Ureter (tissue), 1 donor: ENCODE measurements around the gene SLC23A3. TPM values are rescaled to one million over a fixed set of nuclear protein-coding genes. Genes with fewer than 3 reads are reported as not detected.

Source experiments
- DNase-seq: peaks from one replicate; pipeline ENCODE4 v3.0.0-alpha.2; 2020; ENCODE audit warnings: low spot score
- total RNA-seq: library from RNA; stranded (reverse); gene quantifications from one replicate; pipeline ENCODE4 v1.2.4, GENCODE V29; 2023
- donor health status: DM: yes; HTN: yes; CAD: no.

The SLC23A3 gene
- total RNA-seq, 1 donor from 2014 or later: 1.6 TPM

DNA sequence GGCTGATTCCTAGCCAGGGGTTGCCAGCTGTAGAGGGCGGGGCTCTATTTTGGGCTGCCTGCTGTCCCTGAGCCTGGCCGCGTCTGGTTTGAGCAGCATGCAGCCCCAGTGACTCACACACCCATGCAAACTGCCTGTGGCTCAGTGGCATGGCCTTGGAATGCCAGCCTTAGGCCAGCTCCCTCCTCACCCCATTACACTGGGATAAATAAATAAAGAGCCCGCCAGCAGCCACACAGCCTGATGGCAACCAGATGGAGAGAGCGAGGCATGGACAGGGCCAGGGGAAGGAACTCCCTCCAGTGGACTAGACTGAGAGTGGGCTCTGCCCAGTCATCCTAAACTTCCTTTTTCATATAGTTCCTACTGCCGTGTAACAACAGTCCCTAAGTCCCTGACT, 27.5 kb downstream of the SLC23A3 start:
- DNase-seq: no peak

DNA sequence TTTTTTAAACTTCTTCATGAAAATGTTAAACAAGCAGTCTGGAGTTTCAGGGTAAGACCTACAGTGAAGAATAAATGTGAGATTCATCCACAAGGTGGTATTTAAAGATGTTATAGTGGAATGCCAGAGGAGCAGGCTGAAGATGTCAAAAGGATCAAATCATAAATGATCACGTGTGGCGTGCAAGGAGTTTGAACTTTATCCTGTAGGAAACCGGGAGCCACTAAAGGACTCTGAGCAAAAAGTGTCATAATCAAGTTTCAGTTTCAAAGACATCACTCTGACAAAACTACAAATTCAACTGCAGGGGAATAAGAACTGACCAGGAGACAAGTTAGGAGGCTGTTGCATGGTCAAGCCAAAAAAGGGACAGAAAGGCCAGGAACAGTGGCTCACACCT, 29.1 kb downstream of the SLC23A3 start:
- DNase-seq: no peak

DNA sequence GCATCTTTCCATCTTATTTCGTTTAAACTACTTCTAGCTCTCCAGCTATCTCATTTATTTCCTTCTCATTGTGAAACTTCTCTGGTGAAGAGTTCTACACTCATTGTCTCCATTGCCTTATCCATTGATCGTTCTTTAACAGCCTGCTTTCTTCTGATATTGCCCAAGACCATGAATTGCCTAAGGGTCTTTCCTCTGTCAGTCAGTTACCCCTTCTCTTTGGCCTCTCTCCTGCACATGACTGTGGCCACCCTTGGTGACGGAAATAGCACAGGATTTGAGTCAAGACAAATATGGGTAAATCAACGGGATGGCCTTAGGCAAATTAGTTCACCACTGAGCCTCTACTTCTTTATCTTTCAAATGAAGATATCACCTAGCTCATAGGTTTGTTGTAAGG, 35.9 kb downstream of the SLC23A3 start:
- DNase-seq: no peak

DNA sequence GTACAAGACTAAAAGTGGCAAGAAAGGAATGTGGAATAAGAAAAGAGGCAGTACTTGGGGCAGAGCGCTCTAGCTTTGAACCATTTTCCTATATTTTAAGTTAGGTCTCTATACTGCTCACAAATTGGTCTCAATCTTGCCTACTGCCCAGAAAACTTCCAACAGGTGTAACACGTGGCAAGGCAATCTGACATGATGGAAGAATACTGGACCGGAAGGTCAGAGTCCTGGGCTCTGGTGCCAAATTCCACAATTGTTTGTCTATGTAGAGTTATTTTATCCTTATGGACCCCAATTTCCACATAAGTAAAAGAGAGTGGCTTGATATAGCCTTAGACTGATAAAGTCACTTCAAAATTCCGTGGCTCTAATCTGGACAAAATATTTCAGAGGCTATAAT, 38.1 kb downstream of the SLC23A3 start:
- DNase-seq: no peak

DNA sequence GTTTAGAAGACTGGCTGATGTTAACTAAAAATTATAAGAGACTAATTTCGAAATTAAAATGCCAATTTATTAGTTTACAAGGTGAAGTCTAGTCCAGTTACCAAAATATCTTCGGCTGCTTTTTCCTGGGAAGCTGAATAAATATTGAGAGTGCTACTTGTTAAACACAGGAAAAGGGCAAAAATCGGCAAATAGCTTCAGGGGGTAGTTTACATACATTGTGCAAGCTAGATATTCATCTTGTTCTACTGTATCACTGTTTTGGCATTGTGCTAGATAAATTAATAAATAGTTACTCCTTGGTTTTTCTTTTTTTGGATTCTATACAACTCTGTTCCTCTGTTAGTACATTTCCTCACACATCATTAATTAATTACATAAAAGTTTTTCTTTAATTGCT, 38.5 kb downstream of the SLC23A3 start:
- DNase-seq: no peak

DNA sequence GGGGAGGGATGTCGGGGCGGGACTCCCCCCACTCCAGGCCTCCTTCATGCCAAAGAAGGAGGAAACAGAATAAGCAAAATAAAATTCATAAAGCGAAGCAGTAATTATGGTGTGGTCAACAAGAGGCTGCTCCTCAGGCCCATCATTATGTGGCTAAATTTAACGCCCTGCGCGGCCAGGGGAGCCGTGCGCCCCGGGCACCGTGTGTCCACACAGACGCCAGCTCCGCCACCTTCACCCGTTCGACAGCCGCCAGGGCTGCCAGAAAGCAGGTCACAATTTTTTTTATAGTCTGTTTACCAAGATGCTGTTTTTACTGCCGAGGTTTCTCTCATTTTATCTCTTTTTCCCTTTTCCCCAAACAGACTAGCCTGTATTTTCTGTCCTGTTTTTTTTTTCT, 40.2 kb downstream of the SLC23A3 start:
- DNase-seq: no peak

DNA sequence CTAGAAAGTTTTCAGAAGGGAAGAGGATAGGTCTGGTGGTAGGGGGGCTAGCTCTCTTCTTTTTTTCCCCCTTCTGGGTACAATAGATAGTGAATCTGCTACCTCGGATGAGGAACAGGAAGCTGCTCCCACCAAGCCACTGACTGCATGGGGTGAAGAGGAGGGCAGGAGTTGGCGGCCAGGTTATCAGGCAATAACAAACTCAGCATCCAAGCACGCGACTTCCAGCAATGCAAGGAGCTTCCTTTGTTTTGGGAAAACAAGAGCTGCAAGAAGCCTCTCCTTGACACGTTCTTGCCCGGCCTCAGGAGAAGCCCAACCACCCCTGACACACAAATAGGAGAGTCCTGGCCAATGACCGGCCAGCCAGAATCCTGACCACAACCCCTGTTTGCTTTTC, 41.4 kb downstream of the SLC23A3 start:
- DNase-seq: no peak

DNA sequence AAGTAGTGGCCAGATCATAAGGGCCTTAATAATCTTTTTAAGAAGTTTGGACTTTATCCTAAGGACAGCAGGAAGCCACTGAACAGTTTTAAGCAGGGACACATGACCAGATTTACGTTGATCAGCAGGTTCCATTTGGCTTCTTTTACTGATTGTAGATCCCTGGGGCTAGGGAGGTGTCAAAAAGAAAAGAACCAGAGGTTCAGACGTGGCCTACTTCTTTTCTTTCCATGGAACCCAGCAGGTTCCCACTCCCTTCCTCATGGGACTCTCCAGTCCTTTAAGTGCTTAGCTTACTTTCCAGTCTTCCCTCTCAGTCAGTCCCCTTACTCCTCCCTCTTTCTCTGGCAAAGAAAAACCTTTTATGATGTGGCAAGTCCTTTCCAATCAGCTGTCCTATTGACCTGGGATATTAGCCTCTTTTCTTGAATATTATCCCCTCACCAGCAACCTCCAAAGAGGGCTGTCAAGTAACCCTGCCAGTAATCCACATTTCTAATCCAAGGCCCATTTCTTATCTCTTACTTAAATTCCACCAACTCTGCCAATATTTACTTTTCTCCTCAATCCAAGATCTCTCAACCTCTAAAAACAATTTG, 42.7 kb downstream of the SLC23A3 start:
- no peak for DNase-seq

DNA sequence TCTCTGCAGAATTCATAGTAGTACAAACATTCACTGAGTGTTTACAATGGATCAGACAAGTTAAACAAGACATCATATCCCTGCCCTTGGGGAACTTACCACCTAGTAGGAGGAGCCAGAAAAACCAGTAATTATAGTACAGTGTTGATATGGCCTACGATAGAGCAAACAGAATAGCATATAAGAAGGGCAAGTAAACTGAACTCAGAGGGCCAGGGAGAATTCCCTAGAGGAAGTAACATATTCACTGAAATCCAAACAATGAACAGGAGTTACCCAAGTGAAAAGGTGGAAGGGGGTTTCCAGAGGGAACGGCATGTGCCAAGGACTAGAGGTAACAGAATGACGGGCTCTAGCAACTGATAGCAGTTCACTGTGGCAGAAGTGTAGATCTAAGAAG, 43.3 kb downstream of the SLC23A3 start:
- DNase-seq: no peak

DNA sequence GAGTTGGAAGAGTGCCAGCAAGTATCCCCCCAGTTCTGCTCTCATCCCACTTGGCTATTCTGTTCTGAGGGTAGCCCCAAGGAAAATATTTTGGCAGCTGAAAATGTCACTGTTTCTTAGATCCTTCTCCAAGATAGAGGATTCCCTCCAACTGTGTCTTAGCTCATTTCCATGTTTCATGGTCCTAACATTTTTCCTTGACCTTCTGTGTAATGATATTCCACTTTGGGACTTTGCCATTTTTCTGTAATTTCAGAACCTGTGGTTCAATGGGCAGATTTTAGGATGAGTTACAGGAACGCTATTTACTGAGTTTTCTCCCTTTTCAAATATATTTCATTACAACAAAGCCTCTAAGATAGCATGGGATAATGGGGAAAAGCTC, 44.0 kb downstream of the SLC23A3 start:
- DNase-seq: no peak

DNA sequence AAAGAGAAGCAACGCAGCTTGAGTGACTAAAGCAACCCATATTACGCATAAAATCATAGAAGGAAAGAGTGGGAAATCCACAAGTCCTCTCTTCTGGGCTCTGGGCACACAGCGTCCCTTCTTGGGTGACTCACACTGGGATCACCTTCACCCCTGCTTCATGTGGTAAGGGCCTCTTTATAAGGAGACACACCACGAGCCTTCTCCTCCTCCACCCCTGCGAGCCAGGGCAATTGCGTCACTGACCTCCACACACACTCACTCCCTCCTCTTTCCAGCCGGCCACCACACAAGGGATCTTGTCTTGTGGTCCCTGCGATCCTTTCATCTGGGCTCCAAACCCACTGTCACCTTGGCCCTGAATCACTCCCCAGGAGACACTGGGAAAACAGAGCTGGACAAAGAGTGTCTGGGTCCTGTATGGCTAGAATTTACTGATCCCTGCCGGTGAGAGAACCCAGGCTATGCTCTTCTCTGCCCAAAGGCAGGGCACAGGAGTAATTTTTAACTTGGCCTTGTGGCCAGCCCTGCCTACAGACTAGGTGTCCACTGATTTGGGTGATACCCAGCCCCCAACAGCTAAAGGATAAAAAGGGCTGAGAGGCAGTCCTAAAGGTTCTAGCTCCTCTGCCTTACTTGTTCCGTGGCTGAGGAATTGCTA, 44.5 kb downstream of the SLC23A3 start:
- no peak for DNase-seq

DNA sequence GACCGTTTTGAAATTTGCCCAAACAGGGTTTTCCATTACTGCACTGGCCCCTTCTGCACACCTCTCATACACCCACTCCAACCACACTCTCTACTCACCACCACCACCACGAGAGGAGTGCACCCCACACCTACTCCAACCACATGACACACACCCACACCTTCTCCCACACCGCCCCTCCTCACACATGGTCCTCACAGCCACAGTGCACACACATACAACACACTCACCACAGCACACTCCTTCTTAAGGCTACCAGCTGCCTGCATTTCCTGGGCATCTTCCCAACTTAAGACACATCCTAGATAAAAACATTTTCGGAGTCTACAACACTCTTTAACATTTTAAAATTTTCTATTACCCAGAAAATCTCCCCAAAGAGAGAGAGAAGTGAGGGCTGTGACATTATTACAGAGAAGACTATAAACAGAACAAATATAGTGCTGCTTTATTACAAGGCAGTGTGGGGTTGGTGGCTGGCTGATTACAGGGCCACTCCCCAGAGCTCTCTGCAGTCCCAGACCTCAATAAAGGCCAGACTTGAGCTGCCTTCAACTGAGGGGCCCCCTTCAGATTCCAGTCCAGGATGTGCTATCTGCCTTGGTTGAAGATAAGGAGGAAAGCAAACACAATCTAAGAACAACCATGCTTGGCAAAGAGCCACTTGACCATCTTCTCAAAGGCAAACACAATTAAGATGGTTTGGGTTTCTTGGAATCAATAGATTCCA, 45.3 kb downstream of the SLC23A3 start:
- DNase-seq: no peak

DNA sequence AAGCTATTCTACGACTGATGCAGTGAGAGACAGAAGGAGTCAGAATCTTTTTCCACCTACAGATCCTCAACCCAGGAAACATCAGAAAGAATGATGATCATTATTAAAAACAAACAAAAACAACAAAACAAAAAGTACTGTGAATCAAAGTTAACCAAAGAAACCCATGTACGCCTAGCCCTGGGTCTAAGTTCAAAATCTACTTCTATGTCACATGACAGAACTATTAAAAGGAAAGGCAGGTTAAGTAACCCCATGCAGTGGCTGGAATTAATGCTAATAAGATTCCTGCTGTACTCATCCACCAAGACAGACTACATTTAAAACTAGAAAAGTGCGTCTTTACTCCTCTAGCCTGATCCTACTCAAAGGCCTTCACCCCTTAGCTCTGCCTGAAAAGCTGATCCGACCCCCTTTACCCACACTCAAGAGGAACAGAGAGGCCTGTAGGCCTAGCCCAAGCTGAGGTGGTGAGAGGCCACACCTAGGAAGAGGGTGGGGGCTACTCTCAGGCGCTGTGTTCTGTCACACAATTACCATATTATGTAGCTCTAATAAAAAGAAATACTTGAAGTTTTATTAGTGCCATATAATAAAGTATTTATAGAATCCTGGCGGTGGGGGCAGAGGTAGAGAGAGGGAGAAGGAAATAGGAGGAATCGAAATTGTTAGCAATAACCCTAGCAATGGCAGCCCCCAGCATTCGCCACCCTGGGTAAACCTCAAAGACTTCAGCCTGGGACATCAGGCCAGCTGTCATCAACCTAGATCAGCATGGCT, 46.3 kb downstream of the SLC23A3 start:
- no peak for DNase-seq

DNA sequence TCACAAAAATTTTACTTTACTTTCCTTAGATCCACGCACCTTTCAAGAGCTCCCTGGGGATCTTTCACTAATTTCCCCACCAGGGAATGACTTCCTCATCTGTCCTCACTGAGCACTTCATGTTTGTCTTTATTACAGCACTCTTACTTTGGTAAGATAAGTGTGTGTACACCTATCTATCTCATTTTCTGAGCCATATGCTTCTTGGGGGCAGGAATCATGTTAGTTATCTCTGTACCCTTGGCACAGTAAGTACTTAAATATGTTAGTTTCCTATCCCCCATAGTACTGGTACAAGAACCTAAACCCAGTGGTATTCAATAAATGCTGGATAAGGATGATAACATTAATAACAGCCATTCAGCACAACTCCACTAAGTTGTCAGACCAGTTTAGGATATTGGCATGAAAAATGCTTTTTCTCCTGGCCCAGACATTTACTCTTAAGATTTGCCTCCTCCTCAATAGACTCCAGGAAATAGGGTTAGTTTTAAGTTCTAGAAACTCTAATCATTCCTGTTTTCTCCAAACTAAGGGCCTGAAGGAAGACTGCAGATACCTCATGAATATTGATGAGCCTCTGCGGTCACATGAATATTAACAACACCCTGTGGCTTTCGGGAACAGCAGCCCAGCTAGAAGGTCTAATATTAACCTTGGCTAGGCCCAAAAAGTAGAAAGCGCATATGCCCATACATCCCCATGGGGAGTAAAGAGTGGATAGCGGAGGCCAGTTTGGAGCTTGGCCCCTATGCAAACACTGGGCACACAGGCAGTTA, 47.4 kb downstream of the SLC23A3 start:
- no peak for DNase-seq

DNA sequence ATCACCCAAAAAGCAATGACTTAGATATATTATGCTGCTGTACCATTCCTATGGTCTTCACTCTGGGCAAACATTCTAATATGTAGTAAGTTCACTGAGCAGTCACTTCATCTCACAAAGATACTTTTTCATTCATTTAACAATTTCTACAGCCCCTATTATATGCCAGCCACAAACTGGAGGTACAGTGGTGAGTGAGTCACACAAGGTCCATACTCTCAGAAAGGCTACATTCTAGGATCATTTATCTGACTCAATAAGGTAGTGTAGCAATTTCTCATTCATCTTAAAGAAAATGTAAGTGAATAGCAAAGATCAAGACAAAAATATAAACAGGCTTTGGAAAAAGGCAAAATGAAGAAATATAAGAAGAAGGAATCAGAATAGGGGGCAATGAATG, 49.7 kb downstream of the SLC23A3 start:
- DNase-seq: no peak

DNA sequence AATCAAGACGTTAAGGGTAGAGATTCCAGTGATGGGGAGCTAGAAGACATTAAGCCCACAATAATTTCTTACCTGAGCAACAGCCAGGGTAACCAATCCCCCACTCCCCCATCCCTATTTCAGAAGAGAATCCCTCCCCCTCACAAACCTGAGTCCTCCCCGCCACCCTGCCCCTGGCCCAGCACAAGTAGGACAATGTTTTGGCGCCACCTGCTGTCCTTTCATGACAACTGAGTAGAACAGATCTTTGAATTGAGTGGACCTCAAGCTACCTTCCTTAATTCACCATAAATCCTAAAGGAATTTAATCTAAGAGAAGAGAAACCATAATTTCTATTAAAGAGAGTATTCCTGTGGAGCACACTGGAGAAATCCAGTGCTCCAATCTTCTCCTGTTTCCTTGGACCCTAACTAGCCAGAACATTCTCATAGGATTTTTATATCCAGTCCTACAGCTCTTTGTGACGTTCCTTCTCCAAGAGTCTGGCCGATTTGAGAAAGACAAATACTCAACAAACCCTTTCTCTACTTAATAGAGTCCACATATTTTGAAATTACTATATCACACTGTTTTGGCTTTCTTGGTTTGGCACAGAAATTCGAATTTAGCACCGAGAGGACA, 50.3 kb downstream of the SLC23A3 start:
- DNase-seq: no peak

DNA sequence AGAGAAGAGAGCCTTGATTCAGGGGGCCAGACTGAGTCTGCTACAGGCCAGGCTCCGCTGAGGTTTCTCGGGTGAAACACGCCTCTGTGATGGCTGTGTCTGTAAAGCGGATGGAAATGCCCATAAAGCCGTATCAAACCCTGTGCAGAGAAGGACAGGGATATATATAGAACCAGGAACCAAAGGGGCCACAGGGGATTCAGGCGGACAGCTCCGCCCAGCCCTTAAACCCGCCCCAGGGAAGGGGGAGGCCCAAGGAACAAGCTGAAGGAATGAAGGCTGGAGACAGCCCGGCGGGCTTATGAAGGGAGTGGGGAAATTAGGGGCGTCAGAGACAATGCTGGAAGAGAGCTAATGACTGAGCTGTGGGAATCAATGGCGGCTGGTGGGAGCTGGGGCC, 51.3 kb downstream of the SLC23A3 start:
- DNase-seq: no peak

DNA sequence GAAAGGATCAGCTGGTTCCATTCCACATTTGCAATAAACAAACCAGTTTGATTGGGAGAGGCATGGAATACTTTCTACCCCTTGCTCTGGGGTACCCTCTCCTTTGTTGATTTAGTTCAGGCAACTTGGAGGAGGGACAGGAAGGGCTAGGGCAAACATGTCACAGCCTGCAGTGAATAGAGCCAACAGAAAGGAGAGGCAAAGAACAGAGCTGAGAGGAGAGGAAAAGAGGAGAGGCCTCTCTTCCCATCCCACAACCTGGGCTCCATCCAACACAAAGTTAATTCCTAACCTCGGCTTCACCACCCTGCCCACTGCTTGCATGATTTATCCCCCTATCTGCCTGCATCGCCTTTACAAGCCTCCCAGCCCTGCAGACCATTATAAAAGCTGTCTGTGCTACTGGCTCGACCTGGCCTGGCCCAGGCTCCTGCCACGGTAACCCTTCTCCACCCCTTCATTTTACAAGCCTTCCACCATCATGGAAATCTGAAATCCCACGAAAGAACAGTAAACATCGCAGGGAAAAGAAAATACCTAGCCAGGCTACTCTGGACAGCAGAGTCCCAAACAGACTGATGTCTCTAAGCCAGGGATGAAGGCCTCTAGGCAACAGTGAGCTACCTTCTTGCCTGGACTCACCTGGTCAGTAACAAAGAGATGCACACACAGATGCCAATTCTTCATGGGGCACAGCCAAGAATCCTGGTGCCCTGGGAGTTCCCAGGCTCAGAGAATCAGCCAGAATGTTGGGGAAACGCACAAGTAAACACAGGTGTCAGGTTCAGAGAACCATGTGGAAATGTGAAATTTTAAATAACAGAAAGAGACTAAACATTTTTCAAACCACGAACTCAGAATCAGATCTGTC, 52.8 kb downstream of the SLC23A3 start:
- DNase-seq: no peak

DNA sequence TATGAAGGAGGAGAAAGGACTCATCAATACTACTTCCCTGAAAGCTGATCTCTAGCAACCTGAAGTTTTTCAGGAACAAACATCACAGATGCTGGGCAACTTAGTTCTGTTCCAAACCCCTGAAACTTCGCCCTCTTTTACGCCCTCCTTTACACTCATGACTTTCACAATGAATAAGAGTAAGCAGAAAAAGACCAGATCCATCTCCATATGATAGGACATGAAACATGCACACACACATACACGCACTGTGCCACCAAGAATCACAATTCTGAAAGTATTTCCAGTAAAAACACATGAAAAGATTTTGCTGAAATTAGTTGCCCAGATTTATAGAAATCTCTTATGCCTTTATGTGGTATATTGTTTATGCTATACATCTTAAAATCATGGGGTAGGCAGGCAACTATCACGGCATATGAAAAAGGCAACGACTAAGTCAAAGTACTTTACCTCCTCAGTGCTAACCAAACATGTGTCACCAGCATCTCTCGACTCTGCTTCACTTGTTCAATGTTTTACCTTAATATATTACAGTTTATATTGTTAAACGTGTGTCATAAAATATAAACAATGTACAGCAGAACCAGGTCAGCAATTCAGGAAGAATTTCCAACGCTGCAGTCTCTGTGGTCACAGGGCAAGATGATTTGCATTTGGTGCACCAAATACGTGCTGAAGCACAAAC, 57.0 kb downstream of the SLC23A3 start:
- DNase-seq: no peak

DNA sequence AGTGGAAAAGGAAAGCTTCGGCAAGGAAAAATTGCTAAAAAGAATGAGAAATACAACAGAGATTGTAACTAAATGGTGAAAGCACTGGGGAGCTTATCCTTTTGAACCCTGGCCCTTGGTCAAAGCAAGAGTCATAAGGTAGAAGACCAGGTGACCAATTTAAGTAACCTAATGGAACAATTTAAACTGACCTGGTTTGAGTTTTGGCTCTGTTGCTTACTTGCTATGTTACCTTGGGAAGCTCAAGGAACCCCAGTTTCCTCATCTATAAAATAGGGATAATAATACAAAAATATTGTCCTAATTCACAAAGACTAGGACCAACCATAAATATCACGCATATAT, 57.8 kb downstream of the SLC23A3 start:
- no peak for DNase-seq
